Stimulated activated CD8-positive, alpha-beta memory T cell treated with anti-CD3 and anti-CD28 coated beads, Interleukin-12 subunit alpha, Interleukin-12 subunit beta, amount 100 ng/mL, for 4 hours (primary cell): ENCODE data around the gene DUSP2.

Source experiments
- DNase-seq: peaks from one replicate; pipeline ENCODE4 v3.0.0-alpha.2; 2020; ENCODE audit warnings: low read depth

The DUSP2 gene

DNA sequence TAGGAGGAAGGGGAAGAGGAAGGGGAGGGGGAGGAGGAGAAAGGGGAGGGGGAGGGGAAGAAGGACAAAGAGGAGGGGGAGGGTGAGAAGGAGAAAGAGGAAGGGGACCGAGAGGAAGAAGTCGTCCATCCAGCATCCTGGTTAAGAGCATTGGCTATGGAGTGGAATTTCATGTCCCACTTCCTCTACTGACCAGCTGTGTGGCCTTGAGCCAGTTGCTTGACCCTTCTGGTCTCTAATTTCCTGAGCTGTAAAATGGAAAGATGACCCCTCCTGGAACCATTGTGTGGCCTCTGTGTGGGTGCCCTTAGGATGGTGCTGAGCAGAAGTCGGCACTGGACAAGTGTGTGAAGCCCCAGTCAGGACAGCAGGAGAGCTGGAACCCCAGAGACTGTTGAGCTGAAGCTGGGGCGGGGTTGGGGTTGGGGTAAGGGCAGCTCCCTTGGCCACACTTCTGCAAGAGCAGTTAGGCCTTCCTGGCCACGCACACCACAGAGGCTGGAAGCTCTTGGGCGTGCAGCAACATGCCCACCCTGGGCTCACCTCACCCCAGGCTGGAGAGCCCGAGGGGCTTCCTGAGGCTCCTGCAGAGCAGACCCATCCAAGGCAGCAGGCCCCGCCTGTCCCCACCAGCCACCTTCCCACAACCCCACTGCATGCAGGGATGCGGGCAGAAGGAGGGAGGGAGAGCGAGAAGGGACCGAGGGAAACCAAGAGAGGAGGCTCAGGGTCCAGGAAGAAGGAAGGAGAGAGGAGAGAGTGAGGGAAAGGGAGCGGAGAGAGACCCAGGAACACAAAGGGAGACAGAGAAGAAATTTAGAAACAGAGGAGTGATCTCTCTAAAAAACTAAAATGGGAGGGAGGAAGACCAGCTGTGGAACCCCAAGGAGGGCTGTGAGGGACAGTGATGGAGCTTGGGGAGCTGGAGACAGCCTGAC, 45.1 kb downstream of the DUSP2 start:
- no peak for DNase-seq

DNA sequence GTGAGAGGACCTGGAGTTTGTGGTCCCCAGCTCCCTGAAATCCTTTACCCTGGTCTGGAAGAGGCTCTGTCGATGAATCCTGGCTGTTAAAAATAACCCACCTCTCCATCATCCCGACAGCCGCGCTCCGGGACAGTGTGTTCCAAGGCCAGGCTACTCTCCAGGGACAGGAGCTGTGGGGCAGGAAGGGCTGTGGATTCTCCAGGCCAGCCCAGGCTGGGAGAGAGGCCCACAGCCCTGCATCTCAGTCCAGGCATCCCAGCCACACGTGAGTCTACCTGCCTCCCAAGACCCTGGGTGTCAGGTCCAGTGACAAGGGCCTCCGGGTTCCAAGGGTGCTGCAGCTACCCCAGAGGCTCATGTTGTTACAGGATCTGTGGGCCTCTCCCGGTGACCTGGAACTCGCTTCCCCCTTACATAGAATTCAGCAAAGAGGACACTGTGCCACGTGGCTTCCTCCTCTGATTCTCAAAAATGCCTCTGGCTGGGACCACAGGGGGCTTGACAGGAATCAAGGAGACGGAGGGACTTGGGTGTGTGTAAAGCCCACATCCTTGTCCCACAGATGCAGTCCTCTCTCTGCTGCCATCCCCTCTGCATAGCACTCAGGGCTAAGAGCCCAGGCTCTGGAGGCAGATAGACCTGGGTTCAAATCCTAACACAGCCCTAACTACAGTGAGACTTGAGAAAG, 46.2 kb downstream of the DUSP2 start:
- DNase-seq = no peak

DNA sequence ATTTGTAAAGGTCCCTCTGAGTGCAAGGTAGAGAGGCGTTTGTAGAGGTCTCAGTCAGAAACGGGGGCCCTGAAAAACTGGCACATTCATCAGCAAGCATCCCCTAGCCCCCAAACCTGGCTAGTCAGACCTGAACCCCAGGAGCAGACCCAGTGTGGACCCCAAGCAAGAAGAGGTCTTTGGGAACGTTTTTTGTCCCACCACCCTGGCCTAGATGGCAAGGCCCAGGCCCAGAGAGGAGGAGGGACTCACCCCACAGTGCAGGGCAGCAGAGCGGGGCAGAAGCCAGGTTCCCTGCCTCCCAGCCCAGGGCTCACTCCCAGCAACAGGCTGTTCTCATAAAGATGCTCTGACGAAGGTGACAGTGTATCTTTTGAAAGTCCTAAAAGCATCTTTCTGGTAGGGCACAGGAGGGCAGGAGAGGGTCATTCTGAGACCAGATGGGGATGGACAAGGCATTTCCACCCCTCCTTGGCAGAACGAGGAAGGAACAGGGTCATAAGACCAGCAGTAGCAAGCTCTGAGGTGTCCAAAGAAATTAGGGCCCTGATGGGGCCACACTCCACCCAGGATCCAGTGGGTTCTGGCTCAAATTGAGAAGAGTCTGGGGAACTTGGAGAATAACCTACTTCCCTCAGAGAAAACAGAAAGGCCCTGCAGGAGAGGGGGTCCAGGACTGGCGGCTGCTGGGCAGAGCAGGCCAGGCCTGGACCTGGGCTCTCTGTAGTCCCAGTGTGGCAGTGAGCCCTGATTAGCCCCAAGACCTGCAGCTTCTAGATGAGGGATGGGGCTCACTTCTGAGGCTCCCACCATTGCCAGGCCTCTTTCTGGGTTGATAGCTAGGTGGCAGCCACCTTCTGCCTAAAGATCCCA, 47.1 kb downstream of the DUSP2 start:
- no peak for DNase-seq

DNA sequence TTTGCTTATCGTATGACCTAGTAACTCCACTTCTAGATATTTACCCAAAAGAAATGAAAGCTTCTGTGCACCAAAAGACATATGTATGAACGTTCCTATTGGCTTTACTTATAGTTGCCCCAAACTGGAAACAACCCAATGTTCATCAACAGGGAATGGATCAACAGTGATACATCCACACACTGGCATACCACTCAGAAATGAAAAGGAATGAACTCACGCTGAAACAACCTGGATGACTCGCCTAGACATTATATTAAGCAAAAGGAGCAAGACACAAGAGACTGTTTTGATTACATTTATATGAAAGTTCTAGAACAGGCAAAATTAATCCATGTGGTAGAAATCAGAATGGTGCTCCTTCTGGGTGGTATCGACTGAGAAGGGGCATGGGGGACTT, 47.8 kb downstream of the DUSP2 start:
- DNase-seq = no peak

DNA sequence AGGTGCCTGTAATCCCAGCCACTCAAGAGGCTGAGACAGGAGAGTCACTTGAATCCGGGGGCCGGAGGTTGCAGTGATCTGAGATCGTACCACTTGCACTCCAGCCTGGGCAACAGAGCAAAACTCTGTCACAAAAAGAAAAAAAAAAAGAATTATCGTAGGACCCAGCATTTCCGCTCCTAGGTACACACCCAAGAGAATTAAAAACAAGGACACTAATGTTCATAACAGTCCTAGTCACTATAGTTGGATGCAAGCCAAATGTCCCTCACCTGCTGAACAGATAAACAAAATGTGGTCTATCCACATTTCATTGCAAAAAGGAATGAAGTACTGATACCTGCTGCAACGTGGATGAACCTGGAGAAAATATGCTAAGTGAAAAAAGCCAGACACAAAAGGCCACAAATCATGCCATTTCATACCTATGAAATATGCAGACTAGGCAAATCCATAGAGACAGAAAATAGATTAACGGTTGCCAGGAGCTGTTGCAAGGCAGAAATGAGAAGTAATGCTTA, 50.1 kb downstream of the DUSP2 start:
- no peak for DNase-seq

DNA sequence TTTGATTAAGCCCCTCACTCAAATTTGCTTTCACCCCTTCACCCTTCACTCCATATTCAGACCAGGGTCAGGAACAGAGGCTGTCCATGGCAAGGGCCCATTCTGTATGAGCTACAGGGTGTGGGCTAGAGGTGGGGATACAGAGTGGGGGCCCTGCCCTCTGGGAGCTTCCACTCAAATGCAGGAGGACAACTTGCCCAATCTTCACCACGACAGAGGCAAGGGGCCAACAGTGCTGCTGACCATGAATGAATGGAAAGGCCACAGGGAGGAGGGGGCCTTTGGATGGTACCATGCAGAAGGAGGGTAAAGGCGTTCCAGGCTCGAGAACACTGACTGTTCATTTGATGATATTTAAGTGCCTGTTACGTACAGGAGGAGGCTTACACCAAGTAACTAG, 51.7 kb downstream of the DUSP2 start:
- DNase-seq = no peak
